Natural killer cell (primary cell): ENCODE measurements around the gene CBX4. TPM values are rescaled to one million over a fixed set of nuclear protein-coding genes. Genes with fewer than 3 reads are reported as not detected.

Source experiments
- ATAC-seq, 3 donors: fragments of 150-1000 bp in 2 of 3; fragments of 200-7000 bp in 1 of 3; cut with Tn5 transposase; 1 replicate in 1 of 3; 2 replicates in 2 of 3; pipeline ENCODE4 v1.10.0; 2021; ENCODE audit warnings: mild to moderate bottlenecking in 2 of 3, moderate library complexity in 2 of 3
- DNase-seq, 2 donors: peaks; one replicate each; pipeline versions ENCODE4 v3.0.0 to v3.0.0-alpha.2; 2013 to 2021; ENCODE audit warnings: mixed read lengths in 1 of 2
- H3K27ac ChIP-seq: one replicate; pipeline ENCODE4 v1.5.1; 2013; ENCODE audit warnings: mild to moderate bottlenecking, low read length
- H3K27me3 ChIP-seq: one replicate; pipeline ENCODE4 v1.6.1; 2013; ENCODE audit warnings: low read length; ENCODE audit not compliant: control insufficient read depth, insufficient read depth
- H3K36me3 ChIP-seq: one replicate; pipeline ENCODE4 v1.6.1; 2013; ENCODE audit warnings: low read length; ENCODE audit not compliant: control insufficient read depth, insufficient read depth
- H3K4me1 ChIP-seq: one replicate; pipeline ENCODE4 v1.6.1; 2013; ENCODE audit warnings: low read length; ENCODE audit not compliant: control insufficient read depth, insufficient read depth
- H3K4me3 ChIP-seq: one replicate; pipeline ENCODE4 v1.5.1; 2013; ENCODE audit warnings: low read length
- H3K9me3 ChIP-seq: one replicate; pipeline ENCODE4 v1.6.1; 2013; ENCODE audit warnings: low read length; ENCODE audit not compliant: control insufficient read depth, insufficient read depth
- H3K27ac Mint-ChIP-seq, 2 donors: one replicate each; pipeline ENCODE4 v1.8.0; 2022; ENCODE audit warnings: mild to moderate bottlenecking in 2 of 2, mixed read lengths in 2 of 2, moderate library complexity in 1 of 2
- H3K27me3 Mint-ChIP-seq, 2 donors: one replicate each; pipeline ENCODE4 v1.8.0; 2022; ENCODE audit warnings: low read depth in 2 of 2, mixed read lengths in 2 of 2
- H3K36me3 Mint-ChIP-seq: one replicate; pipeline ENCODE4 v1.8.0; 2022; ENCODE audit warnings: mixed read lengths
- H3K4me1 Mint-ChIP-seq, 2 donors: one replicate each; pipeline ENCODE4 v1.8.0; 2022; ENCODE audit warnings: mixed read lengths in 2 of 2
- H3K4me3 Mint-ChIP-seq: one replicate; pipeline ENCODE4 v1.8.0; 2022; ENCODE audit warnings: mild to moderate bottlenecking, moderate library complexity, mixed read lengths
- H3K9me3 Mint-ChIP-seq, 2 donors: one replicate each; pipeline ENCODE4 v1.8.0; 2022; ENCODE audit warnings: mixed read lengths in 2 of 2
- WGBS: methylation state at CpG from one replicate; pipeline ENCODE4 v1.1.7; 2013; ENCODE audit warnings: missing lambda C conversion rate; ENCODE audit not compliant: insufficient coverage; 5-methylcytosine and 5-hydroxymethylcytosine counted together
- intact Hi-C: fragments of 100-400 bp; cut with micrococcal nuclease; formaldehyde crosslinking; loops from one replicate; pipeline ENCODE4 v1.14.2; 2022
- total RNA-seq, 4 donors: library from RNA; stranded (reverse); fragments of 120-200 nt in 1 of 4; gene quantifications; one replicate each; pipeline versions ENCODE4 v1.2.3 to v1.2.4, GENCODE V29; 2013 to 2022
- TF ChIP-seq, protein P1 (sequence below): fragments of 200-600 bp; IDR thresholded peaks from one replicate; pipeline ENCODE4 v1.8.0; 2022; ENCODE audit warnings: antibody characterized with exemption

The CBX4 gene
- total RNA-seq, 3 donors from 2014 or later (not counting 1 experiment from before 2014, with no cell fraction given) = 147 to 220 (median 217) TPM

DNA sequence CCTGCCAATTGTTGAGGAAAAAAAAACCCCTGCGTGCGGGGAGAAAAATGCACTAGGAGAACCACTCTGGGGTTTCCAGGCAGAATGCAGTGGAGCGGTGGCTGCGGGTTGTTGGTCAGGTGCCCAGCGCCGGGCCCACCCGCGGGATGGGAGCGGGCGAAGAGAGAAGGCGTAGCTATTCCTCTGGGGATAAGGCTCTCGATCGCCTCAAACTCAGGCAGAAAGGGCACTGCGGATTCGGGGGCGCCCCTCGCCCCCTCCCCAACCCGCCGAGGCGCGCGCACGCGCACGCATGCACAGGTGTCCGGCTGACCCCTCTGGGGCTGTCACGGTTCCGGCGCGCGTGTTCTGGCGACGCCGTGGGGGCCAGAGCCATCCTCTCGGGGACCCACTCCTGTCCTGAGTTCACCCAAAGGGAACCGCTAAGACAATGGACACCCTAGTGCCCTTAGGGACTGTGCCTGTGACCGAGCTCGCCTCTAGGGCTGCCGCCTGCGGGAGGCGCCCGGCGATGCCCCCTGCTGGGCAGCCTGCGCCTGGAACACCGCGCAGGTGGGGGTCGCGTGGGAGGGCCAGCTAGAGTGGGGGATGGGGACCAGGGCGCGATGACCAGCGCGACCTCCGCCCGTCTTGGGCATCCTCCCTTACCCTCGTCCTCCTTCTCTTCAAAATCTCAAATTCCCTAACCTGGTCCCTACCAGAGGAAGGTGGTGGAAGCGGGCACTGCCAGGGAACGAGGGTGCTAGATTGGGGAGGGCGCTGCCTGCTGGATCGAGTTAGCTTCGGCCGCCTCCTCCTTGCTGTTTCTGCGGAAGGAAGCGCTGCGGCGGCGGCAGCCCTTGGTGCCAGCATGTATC, 28.0 kb downstream of the CBX4 start:
- Mint-ChIP-seq H3K4me3 (peak overlapping the region; percentile 59), H3K27ac (peak overlapping the region in 1 of 2 donors; percentile 57), H3K27me3 (peaks cover 47 to 52% of the 10 kb centered on the region in 2 donors), H3K4me1 (peaks cover 12 to 23% of the 10 kb centered on the region in 2 donors), H3K36me3 (no peaks in the 10 kb centered on the region), H3K9me3 (no peaks in the 10 kb centered on the region)
- TF ChIP-seq, protein P1, sequence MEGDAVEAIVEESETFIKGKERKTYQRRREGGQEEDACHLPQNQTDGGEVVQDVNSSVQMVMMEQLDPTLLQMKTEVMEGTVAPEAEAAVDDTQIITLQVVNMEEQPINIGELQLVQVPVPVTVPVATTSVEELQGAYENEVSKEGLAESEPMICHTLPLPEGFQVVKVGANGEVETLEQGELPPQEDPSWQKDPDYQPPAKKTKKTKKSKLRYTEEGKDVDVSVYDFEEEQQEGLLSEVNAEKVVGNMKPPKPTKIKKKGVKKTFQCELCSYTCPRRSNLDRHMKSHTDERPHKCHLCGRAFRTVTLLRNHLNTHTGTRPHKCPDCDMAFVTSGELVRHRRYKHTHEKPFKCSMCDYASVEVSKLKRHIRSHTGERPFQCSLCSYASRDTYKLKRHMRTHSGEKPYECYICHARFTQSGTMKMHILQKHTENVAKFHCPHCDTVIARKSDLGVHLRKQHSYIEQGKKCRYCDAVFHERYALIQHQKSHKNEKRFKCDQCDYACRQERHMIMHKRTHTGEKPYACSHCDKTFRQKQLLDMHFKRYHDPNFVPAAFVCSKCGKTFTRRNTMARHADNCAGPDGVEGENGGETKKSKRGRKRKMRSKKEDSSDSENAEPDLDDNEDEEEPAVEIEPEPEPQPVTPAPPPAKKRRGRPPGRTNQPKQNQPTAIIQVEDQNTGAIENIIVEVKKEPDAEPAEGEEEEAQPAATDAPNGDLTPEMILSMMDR = peak; percentile 36
- Histone ChIP-seq H3K4me1 (peaks cover 54% of the 10 kb centered on the region), H3K36me3 (no peaks in the 10 kb centered on the region), H3K27ac (no peak overlapping the region), H3K27me3 (peaks cover 77% of the 10 kb centered on the region), H3K4me3 (no peak overlapping the region), H3K9me3 (no peaks in the 10 kb centered on the region)
- intact Hi-C loops = loop anchor here (2.0 kb wide), 1 partner anchor 14 kb away; the partner anchor contains the start of gene CBX8
- peak in 1 of 2 donors; percentile 66 for DNase-seq
- ATAC-seq = peak in 2 of 3 donors; percentile 22 to 27
- 3% methylated on average over 66 of the region's 66 CpGs for WGBS

DNA sequence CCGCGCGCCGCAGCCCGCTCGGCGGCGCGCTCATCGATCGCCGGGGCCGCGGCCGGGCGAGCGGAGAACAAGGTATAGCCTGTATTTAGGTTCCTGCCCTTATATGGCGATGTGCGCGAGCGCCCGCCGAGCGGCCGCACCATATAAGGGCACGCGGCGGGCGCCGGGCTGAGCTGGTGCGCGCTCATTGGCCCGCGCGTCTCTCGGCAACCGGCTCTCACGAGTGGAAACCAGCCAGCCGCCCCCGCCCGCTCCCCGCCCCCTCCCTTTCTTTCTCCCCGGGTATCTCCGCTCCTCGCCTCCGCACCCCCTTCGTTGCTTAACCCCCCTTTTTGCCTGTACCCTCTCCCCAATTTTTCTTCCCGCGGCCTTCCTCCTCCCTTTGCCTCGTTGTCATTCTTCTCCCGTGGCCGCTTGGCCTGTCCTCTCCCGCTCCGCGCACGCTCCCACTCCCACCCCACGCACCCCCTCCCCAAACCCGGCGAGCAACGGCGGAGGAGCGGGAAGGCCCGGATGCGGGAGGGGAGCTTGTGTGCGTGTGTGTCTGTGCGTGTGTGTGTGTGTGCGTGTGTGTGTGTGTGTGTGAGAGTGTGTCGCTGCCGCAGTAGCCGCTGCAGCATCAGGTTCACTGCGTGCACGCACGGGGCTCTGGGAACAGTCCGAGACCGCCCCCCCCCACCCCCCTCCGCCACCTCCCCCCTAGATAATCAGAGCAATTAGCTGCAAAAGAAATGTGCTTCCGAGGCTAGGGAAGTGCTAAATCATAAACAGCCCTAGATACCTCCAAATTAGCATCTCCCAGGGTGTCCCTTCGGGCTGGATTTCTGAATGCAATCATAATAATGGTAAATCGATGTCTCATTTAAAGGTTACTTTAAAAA, 28.9 kb downstream of the CBX4 start:
- H3K36me3 ChIP-seq = no peaks in the 10 kb centered on the region
- H3K27ac ChIP-seq = no peak overlapping the region
- Mint-ChIP-seq H3K4me1 (peaks cover 12 to 27% of the 10 kb centered on the region in 2 donors), H3K36me3 (no peaks in the 10 kb centered on the region), H3K9me3 (no peaks in the 10 kb centered on the region), H3K27me3 (peaks cover 50 to 54% of the 10 kb centered on the region in 2 donors), H3K4me3 (peak overlapping the region; percentile 31), H3K27ac (peak overlapping the region in 1 of 2 donors; percentile 45)
- DNase-seq = peak; percentile 63 to 91
- TF ChIP-seq, protein P1 = no peak
- under 1% methylated on average over 62 of the region's 79 CpGs for WGBS
- H3K27me3 ChIP-seq = peaks cover 81% of the 10 kb centered on the region
- intact Hi-C loops = loop anchor here (2.0 kb wide), 1 partner anchor 14 kb away; the partner anchor contains the start of gene CBX8
- peak; percentile 89 to 95 (median 94) for ATAC-seq
- no peak overlapping the region for H3K4me3 ChIP-seq
- peaks cover 52% of the 10 kb centered on the region for H3K4me1 ChIP-seq
- H3K9me3 ChIP-seq = no peaks in the 10 kb centered on the region

DNA sequence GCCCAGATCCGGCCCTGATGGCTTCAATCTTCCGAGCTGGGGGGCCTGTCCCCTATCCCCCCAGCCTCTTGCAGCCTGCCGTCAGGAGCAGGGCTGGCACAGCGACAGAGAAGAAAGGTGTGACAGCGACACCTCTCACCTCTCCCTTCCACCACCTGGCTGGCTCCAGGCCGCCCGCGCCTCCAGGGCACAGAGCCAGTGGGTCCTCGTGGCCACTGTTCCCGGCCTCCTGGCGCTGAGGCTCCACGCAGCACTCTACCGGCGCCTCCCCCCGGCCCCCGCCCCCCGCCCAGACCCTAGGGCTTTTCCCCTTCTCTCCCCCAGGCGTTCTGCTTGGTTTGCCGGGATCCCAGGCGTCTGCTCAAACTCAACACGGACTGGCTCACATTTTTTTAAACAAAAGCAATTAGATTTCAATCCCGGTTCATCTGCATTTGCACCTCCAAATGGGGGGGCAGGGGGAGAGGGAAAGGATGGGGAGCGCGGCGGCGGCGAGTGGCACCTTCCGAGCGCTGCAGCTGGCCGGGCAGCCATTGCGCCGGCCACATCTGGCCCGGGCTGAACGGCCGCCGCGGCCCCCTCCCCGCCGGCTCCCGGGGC, 29.6 kb downstream of the CBX4 start:
- TF ChIP-seq, protein P1 = no peak

More for the DNA sequence above, 29.6 kb downstream of the CBX4 start:
- Histone ChIP-seq H3K4me3 (no peak overlapping the region), H3K9me3 (no peaks in the 10 kb centered on the region), H3K4me1 (peaks cover 48% of the 10 kb centered on the region), H3K36me3 (no peaks in the 10 kb centered on the region), H3K27me3 (peaks cover 85% of the 10 kb centered on the region), H3K27ac (no peak overlapping the region)
- Mint-ChIP-seq H3K36me3 (peaks cover 1% of the 10 kb centered on the region), H3K4me3 (no peak overlapping the region), H3K4me1 (peaks cover 14 to 33% of the 10 kb centered on the region in 2 donors), H3K27ac (no peak overlapping the region), H3K9me3 (no peaks in the 10 kb centered on the region), H3K27me3 (peaks cover 57 to 62% of the 10 kb centered on the region in 2 donors)
- DNase-seq (no peak), ATAC-seq (no peak)
- intact Hi-C loops = loop anchor here (2.0 to 5.0 kb wide), 2 partner anchors 13 to 1703 kb away; partner anchors contain the start of genes ACTG1 and CBX8
- 4% methylated on average over 37 of the region's 40 CpGs for WGBS
